Activated CD4-positive, alpha-beta T cell treated with anti-CD3 and anti-CD28 coated beads, Interleukin-2, amount 10 ng/mL, durations not matched to agents 7 days and 5 days (primary cell): Measurements from ENCODE around the gene LIF. TPM values are rescaled to one million over a fixed set of nuclear protein-coding genes. Genes with fewer than 3 reads are reported as not detected.
"Not testable (repeated sequence)": the region's sequence is repeated elsewhere in the genome, so short reads cannot be mapped to it uniquely, and the experiment has no call there.

Experiments
- CTCF ChIA-PET: fragments of 350-600 bp; sonication (Branson Sonifier 250); formaldehyde crosslinking; loops from one replicate; lab custom pipeline; 2021; ENCODE audit warnings: antibody characterized with exemption; lab: Charles Lee
- POLR2A ChIA-PET: fragments of 350-600 bp; sonication (Branson Sonifier 250); formaldehyde crosslinking; loops from one replicate; lab custom pipeline; 2021; ENCODE audit warnings: antibody characterized with exemption; lab: Charles Lee
- DNase-seq: peaks from one replicate; pipeline ENCODE4 v3.0.0-alpha.2; 2020
- H3K27ac Mint-ChIP-seq: one replicate; pipeline ENCODE4 v1.8.0; 2021; ENCODE audit warnings: mild to moderate bottlenecking, moderate library complexity, mixed read lengths
- H3K27me3 Mint-ChIP-seq: one replicate; pipeline ENCODE4 v1.8.0; 2021; ENCODE audit warnings: mixed read lengths
- H3K36me3 Mint-ChIP-seq: one replicate; pipeline ENCODE4 v1.8.0; 2021; ENCODE audit warnings: low read depth, mixed read lengths
- H3K4me1 Mint-ChIP-seq: one replicate; pipeline ENCODE4 v1.8.0; 2021; ENCODE audit warnings: mixed read lengths
- H3K4me3 Mint-ChIP-seq: one replicate; pipeline ENCODE4 v1.8.0; 2021; ENCODE audit warnings: mild to moderate bottlenecking, moderate library complexity, mixed read lengths
- H3K9me3 Mint-ChIP-seq: one replicate; pipeline ENCODE4 v1.8.0; 2021; ENCODE audit warnings: mixed read lengths
- total RNA-seq, 2 experiments: library from RNA; stranded (reverse); gene quantifications; one replicate each; pipeline ENCODE4 v1.2.3, GENCODE V29; 2021

The LIF gene
- total RNA-seq, 2 experiments from 2014 or later: 102 to 103 TPM

GRCh38 chr22:30216710-30217109 is 29.8 kb downstream of the LIF start:
- Mint-ChIP-seq H3K4me3 (no peak overlapping the region), H3K9me3 (no peaks in the 10 kb centered on the region), H3K36me3 (peaks cover 4% of the 10 kb centered on the region), H3K27me3 (no peaks in the 10 kb centered on the region), H3K27ac (peak overlapping the region; percentile 60), H3K4me1 (peaks cover 85% of the 10 kb centered on the region)
- CTCF ChIA-PET: interaction anchor here (1.1 kb wide), 1 partner anchor 34 kb away, joined by 3 read pairs; no protein-coding TSS in a partner anchor
- POLR2A ChIA-PET: no interaction called here
- DNase-seq: no peak

GRCh38 chr22:30216272-30216671 is 30.3 kb downstream of the LIF start:
- Mint-ChIP-seq H3K4me1 (peaks cover 80% of the 10 kb centered on the region), H3K27ac (peak overlapping the region; percentile 60)
- H3K27me3 Mint-ChIP-seq, DNase-seq, CTCF ChIA-PET, H3K36me3 Mint-ChIP-seq, H3K9me3 Mint-ChIP-seq, H3K4me3 Mint-ChIP-seq, POLR2A ChIA-PET: not testable (repeated sequence)

GRCh38 chr22:30214703-30215407 is 31.7 kb downstream of the LIF start:
- Mint-ChIP-seq H3K4me3 (no peak overlapping the region), H3K4me1 (peaks cover 71% of the 10 kb centered on the region), H3K9me3 (no peaks in the 10 kb centered on the region), H3K27ac (peak overlapping the region; percentile 60), H3K36me3 (peaks cover 7% of the 10 kb centered on the region), H3K27me3 (no peaks in the 10 kb centered on the region)
- POLR2A ChIA-PET: no interaction called here
- CTCF ChIA-PET: interaction anchor here (0.6 to 1.9 kb wide), 6 partner anchors 10 to 107 kb away, joined by 3 to 8 read pairs (median 6); no protein-coding TSS in a partner anchor
- DNase-seq: no peak

- H3K9me3 Mint-ChIP-seq: no peaks in the 10 kb centered on the region
- peak overlapping the region; percentile 76 for H3K27ac Mint-ChIP-seq
- H3K4me1 Mint-ChIP-seq: peaks cover 67% of the 10 kb centered on the region
- H3K4me3 Mint-ChIP-seq: no peak overlapping the region
- POLR2A ChIA-PET: no interaction called here
- H3K27me3 Mint-ChIP-seq: no peaks in the 10 kb centered on the region
- no peak for DNase-seq
- H3K36me3 Mint-ChIP-seq: peaks cover 7% of the 10 kb centered on the region
- CTCF ChIA-PET: interaction anchor here (0.8 to 1.7 kb wide), 5 partner anchors 9 to 28 kb away, joined by 3 to 4 read pairs (median 3); no protein-coding TSS in a partner anchor
Observed at GRCh38 chr22:30212996-30213441, 33.5 kb downstream of the LIF start.

- peaks cover 6% of the 10 kb centered on the region for H3K36me3 Mint-ChIP-seq
- H3K27me3 Mint-ChIP-seq: no peaks in the 10 kb centered on the region
- H3K27ac Mint-ChIP-seq: peak overlapping the region; percentile 76
- H3K4me3 Mint-ChIP-seq: no peak overlapping the region
- no peaks in the 10 kb centered on the region for H3K9me3 Mint-ChIP-seq
- peaks cover 65% of the 10 kb centered on the region for H3K4me1 Mint-ChIP-seq
- ChIA-PET CTCF (interaction anchor here (0.8 to 1.7 kb wide), 5 partner anchors 9 to 27 kb away, joined by 3 to 4 read pairs (median 3); no protein-coding TSS in a partner anchor), POLR2A (interaction anchor here (0.8 kb wide), 1 partner anchor 9 kb away, joined by 3 read pairs; no protein-coding TSS in a partner anchor)
- DNase-seq: no peak
Observed at GRCh38 chr22:30212363-30212995, 34.1 kb downstream of the LIF start.

- ChIA-PET CTCF (interaction anchor here (1.7 kb wide), 1 partner anchor 19 kb away, joined by 4 read pairs; no protein-coding TSS in a partner anchor), POLR2A (no interaction called here)
- no peaks in the 10 kb centered on the region for H3K9me3 Mint-ChIP-seq
- H3K27me3 Mint-ChIP-seq: no peaks in the 10 kb centered on the region
- H3K4me3 Mint-ChIP-seq: no peak overlapping the region
- H3K4me1 Mint-ChIP-seq: peaks cover 62% of the 10 kb centered on the region
- peaks cover 6% of the 10 kb centered on the region for H3K36me3 Mint-ChIP-seq
- DNase-seq: no peak
- no peak overlapping the region for H3K27ac Mint-ChIP-seq
Observed at GRCh38 chr22:30211124-30211820, 35.3 kb downstream of the LIF start.

GRCh38 chr22:30210235-30210909 is 36.2 kb downstream of the LIF start:
- no peak for DNase-seq
- Mint-ChIP-seq H3K27ac (no peak overlapping the region), H3K4me1 (peaks cover 60% of the 10 kb centered on the region), H3K27me3 (no peaks in the 10 kb centered on the region), H3K36me3 (peaks cover 6% of the 10 kb centered on the region), H3K4me3 (no peak overlapping the region), H3K9me3 (no peaks in the 10 kb centered on the region)
- ChIA-PET POLR2A (no interaction called here), CTCF (no interaction called here)

- ChIA-PET POLR2A (no interaction called here), CTCF (interaction anchor here (1.4 kb wide), 1 partner anchor 13 kb away, joined by 5 read pairs; no protein-coding TSS in a partner anchor)
- no peak for DNase-seq
- Mint-ChIP-seq H3K9me3 (no peaks in the 10 kb centered on the region), H3K27me3 (no peaks in the 10 kb centered on the region), H3K36me3 (peaks cover 3% of the 10 kb centered on the region), H3K4me1 (peaks cover 52% of the 10 kb centered on the region), H3K4me3 (no peak overlapping the region), H3K27ac (no peak overlapping the region)
Observed at GRCh38 chr22:30209642-30210041, 36.9 kb downstream of the LIF start.

- Mint-ChIP-seq H3K9me3 (no peaks in the 10 kb centered on the region), H3K27me3 (no peaks in the 10 kb centered on the region), H3K4me1 (peaks cover 46% of the 10 kb centered on the region), H3K36me3 (peaks cover 3% of the 10 kb centered on the region), H3K27ac (no peak overlapping the region), H3K4me3 (no peak overlapping the region)
- ChIA-PET CTCF (interaction anchor here (0.6 to 1.4 kb wide), 3 partner anchors 12 to 594 kb away, joined by 4 to 6 read pairs (median 5); no protein-coding TSS in a partner anchor), POLR2A (interaction anchor here (0.6 kb wide), 1 partner anchor 188 kb away, joined by 3 read pairs; the partner anchor contains the start of gene SEC14L2)
- DNase-seq: no peak
Observed at GRCh38 chr22:30208631-30209603, 37.6 kb downstream of the LIF start.

- Mint-ChIP-seq H3K9me3 (peaks cover 7% of the 10 kb centered on the region), H3K4me1 (peaks cover 32% of the 10 kb centered on the region), H3K36me3 (peaks cover 4% of the 10 kb centered on the region), H3K27ac (no peak overlapping the region), H3K4me3 (no peak overlapping the region), H3K27me3 (no peaks in the 10 kb centered on the region)
- CTCF ChIA-PET: interaction anchor here (1.0 to 1.7 kb wide), 2 partner anchors 9 to 11 kb away, joined by 3 to 4 read pairs; no protein-coding TSS in a partner anchor
- DNase-seq: no peak
- POLR2A ChIA-PET: no interaction called here
Observed at GRCh38 chr22:30206944-30207343, 39.6 kb downstream of the LIF start.
